ENCODE data around the gene ANAPC2. TPM values are rescaled to one million over a fixed set of nuclear protein-coding genes. Genes with fewer than 3 reads are reported as not detected.

ANAPC2 gene
- total RNA-seq, 1 experiment from 2014 or later, result 80.9 TPM

DNA sequence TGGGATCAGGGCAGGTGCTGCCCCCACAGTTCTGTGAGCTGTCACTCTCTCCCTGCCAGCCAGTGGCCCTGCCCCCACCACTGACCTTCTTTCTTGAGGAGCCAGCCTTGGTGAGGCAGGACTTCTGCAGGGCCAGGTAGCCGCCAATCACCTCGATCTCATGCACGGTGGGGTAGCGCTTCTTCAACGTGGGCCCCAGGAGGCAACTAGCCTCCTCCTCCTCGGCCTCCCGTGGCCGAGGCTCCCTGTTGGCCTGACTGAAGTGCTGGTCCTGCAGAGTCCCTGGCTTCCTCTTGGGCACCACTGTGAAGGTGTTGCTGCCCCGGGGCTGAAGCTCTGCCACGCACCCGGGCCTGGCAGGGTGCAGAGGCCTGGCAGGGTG, 10.5 kb upstream of the ANAPC2 start:
- ATAC-seq (no peak), DNase-seq (ENCODE audit: low spot score) (no peak)
- H3K4me3 Mint-ChIP-seq, result peak overlapping the region; percentile 84
- no peaks in the 10 kb centered on the region for H3K9me3 Mint-ChIP-seq
- ChIA-PET CTCF (interaction anchor here (0.7 to 2.5 kb wide), 9 partner anchors 10 to 152 kb away, joined by 3 to 14 read pairs (median 5); partner anchors contain the start of genes LRRC26, NPDC1, RNF224 and SSNA1), POLR2A (interaction anchor here (1.2 kb wide), 1 partner anchor 24 kb away, joined by 4 read pairs; the partner anchor contains the start of gene RNF208)
- H3K36me3 Mint-ChIP-seq, result no peaks in the 10 kb centered on the region
- no peak overlapping the region for H3K27ac Mint-ChIP-seq
- TF ChIP-seq CREM (CRISPR knock-in tag; IDR thresholded peaks at IDR 0.05) (no peak), KAT7 (CRISPR knock-in tag; IDR thresholded peaks at IDR 0.05; ENCODE audit: borderline replicate concordance) (no peak), NR3C1 (CRISPR knock-in tag; conservative IDR thresholded peaks at IDR 0.05; ENCODE audit: low read depth) (no peak), ELF4 (CRISPR knock-in tag; IDR thresholded peaks at IDR 0.05; ENCODE audit: low read depth) (no peak), SP1 (CRISPR knock-in tag; conservative IDR thresholded peaks at IDR 0.05) (no peak), GRHL2 (CRISPR knock-in tag; IDR thresholded peaks at IDR 0.05; ENCODE audit: insufficient replicate concordance, severe bottlenecking) (no peak), ZBTB21 (CRISPR knock-in tag; IDR thresholded peaks at IDR 0.05; ENCODE audit: borderline replicate concordance) (no peak), JAZF1 (CRISPR knock-in tag; IDR thresholded peaks at IDR 0.05) (no peak)
- TF ChIP-seq, protein P1, sequence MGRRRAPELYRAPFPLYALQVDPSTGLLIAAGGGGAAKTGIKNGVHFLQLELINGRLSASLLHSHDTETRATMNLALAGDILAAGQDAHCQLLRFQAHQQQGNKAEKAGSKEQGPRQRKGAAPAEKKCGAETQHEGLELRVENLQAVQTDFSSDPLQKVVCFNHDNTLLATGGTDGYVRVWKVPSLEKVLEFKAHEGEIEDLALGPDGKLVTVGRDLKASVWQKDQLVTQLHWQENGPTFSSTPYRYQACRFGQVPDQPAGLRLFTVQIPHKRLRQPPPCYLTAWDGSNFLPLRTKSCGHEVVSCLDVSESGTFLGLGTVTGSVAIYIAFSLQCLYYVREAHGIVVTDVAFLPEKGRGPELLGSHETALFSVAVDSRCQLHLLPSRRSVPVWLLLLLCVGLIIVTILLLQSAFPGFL (CRISPR knock-in tag; IDR thresholded peaks at IDR 0.05; ENCODE audit: borderline replicate concordance), result no peak
- TF ChIP-seq, protein P2, sequence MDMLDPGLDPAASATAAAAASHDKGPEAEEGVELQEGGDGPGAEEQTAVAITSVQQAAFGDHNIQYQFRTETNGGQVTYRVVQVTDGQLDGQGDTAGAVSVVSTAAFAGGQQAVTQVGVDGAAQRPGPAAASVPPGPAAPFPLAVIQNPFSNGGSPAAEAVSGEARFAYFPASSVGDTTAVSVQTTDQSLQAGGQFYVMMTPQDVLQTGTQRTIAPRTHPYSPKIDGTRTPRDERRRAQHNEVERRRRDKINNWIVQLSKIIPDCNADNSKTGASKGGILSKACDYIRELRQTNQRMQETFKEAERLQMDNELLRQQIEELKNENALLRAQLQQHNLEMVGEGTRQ (CRISPR knock-in tag; IDR thresholded peaks at IDR 0.05), result no peak
- TF ChIP-seq, protein P3, sequence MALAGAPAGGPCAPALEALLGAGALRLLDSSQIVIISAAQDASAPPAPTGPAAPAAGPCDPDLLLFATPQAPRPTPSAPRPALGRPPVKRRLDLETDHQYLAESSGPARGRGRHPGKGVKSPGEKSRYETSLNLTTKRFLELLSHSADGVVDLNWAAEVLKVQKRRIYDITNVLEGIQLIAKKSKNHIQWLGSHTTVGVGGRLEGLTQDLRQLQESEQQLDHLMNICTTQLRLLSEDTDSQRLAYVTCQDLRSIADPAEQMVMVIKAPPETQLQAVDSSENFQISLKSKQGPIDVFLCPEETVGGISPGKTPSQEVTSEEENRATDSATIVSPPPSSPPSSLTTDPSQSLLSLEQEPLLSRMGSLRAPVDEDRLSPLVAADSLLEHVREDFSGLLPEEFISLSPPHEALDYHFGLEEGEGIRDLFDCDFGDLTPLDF (CRISPR knock-in tag; IDR thresholded peaks at IDR 0.05), result no peak
- TF ChIP-seq, protein P4, sequence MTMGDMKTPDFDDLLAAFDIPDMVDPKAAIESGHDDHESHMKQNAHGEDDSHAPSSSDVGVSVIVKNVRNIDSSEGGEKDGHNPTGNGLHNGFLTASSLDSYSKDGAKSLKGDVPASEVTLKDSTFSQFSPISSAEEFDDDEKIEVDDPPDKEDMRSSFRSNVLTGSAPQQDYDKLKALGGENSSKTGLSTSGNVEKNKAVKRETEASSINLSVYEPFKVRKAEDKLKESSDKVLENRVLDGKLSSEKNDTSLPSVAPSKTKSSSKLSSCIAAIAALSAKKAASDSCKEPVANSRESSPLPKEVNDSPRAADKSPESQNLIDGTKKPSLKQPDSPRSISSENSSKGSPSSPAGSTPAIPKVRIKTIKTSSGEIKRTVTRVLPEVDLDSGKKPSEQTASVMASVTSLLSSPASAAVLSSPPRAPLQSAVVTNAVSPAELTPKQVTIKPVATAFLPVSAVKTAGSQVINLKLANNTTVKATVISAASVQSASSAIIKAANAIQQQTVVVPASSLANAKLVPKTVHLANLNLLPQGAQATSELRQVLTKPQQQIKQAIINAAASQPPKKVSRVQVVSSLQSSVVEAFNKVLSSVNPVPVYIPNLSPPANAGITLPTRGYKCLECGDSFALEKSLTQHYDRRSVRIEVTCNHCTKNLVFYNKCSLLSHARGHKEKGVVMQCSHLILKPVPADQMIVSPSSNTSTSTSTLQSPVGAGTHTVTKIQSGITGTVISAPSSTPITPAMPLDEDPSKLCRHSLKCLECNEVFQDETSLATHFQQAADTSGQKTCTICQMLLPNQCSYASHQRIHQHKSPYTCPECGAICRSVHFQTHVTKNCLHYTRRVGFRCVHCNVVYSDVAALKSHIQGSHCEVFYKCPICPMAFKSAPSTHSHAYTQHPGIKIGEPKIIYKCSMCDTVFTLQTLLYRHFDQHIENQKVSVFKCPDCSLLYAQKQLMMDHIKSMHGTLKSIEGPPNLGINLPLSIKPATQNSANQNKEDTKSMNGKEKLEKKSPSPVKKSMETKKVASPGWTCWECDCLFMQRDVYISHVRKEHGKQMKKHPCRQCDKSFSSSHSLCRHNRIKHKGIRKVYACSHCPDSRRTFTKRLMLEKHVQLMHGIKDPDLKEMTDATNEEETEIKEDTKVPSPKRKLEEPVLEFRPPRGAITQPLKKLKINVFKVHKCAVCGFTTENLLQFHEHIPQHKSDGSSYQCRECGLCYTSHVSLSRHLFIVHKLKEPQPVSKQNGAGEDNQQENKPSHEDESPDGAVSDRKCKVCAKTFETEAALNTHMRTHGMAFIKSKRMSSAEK (CRISPR knock-in tag; IDR thresholded peaks at IDR 0.05; ENCODE audit: borderline replicate concordance), result no peak
- H3K27me3 Mint-ChIP-seq (ENCODE audit: low read depth), result no peaks in the 10 kb centered on the region
- peaks cover 29% of the 10 kb centered on the region for H3K4me1 Mint-ChIP-seq

DNA sequence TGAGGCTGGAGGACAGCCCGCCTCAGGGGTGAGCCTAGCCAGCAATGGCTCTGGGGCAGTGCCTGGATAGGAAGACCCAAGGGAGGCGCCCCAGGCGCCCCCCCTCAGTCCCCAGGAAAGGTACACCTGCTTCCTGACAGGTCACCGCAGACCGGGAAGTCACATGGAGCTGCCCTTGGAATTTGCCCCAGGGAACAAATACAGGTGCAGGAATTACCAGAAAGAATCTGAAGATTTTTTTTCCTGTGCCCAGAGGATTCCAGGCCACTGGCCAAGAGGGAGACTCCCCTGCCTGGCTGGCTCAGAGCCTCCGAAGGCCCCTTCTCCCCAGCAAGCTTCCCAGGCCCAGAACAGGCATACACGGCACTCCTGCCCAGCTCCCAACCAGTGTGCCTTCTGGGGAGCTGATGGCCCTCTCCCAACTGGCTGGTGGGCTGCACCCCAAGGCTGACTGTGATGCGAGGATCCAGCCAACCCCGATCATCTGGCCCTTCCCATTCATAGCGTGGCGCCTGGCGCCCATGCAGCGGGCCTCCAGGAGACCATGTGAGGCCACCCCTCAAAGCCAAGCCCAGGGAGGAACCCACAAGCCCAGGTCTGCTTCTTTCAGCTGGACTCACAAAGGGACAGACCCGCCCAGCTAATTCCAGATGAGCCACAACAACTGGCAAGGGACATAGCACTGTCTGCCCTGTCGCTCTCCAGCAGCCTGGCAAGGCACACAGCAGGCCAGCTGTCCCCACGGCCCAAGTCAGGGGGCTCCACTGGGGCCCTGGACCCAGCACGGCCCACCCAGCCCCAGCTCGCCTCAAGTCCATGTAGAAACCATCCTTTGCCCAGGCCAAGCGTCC, 9.9 kb upstream of the ANAPC2 start:
- ChIA-PET POLR2A (interaction anchor here (0.6 kb wide), 1 partner anchor 120 kb away, joined by 4 read pairs; no protein-coding TSS in a partner anchor), CTCF (interaction anchor here (1.3 to 2.5 kb wide), 5 partner anchors 9 to 38 kb away, joined by 3 to 14 read pairs (median 10); partner anchors contain the start of genes LRRC26, RNF224 and SSNA1)
- ATAC-seq, result no peak
- TF ChIP-seq EMX1 (CRISPR knock-in tag; IDR thresholded peaks at IDR 0.05) (no peak), ZNF671 (CRISPR knock-in tag; IDR thresholded peaks at IDR 0.05) (no peak), SOX15 (CRISPR knock-in tag; IDR thresholded peaks at IDR 0.05) (no peak), OVOL2 (CRISPR knock-in tag; IDR thresholded peaks at IDR 0.05; ENCODE audit: borderline replicate concordance) (no peak), FOXJ3 (CRISPR knock-in tag; IDR thresholded peaks at IDR 0.05; ENCODE audit: borderline replicate concordance) (no peak)
- TF ChIP-seq, protein P5, sequence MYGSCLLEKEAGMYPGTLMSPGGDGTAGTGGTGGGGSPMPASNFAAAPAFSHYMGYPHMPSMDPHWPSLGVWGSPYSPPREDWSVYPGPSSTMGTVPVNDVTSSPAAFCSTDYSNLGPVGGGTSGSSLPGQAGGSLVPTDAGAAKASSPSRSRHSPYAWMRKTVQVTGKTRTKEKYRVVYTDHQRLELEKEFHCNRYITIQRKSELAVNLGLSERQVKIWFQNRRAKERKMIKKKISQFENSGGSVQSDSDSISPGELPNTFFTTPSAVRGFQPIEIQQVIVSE (CRISPR knock-in tag; IDR thresholded peaks at IDR 0.05; ENCODE audit: borderline replicate concordance), result no peak
- TF ChIP-seq, protein P6, sequence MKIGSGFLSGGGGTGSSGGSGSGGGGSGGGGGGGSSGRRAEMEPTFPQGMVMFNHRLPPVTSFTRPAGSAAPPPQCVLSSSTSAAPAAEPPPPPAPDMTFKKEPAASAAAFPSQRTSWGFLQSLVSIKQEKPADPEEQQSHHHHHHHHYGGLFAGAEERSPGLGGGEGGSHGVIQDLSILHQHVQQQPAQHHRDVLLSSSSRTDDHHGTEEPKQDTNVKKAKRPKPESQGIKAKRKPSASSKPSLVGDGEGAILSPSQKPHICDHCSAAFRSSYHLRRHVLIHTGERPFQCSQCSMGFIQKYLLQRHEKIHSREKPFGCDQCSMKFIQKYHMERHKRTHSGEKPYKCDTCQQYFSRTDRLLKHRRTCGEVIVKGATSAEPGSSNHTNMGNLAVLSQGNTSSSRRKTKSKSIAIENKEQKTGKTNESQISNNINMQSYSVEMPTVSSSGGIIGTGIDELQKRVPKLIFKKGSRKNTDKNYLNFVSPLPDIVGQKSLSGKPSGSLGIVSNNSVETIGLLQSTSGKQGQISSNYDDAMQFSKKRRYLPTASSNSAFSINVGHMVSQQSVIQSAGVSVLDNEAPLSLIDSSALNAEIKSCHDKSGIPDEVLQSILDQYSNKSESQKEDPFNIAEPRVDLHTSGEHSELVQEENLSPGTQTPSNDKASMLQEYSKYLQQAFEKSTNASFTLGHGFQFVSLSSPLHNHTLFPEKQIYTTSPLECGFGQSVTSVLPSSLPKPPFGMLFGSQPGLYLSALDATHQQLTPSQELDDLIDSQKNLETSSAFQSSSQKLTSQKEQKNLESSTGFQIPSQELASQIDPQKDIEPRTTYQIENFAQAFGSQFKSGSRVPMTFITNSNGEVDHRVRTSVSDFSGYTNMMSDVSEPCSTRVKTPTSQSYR (CRISPR knock-in tag; IDR thresholded peaks at IDR 0.05), result no peak
- TF ChIP-seq, protein P7, sequence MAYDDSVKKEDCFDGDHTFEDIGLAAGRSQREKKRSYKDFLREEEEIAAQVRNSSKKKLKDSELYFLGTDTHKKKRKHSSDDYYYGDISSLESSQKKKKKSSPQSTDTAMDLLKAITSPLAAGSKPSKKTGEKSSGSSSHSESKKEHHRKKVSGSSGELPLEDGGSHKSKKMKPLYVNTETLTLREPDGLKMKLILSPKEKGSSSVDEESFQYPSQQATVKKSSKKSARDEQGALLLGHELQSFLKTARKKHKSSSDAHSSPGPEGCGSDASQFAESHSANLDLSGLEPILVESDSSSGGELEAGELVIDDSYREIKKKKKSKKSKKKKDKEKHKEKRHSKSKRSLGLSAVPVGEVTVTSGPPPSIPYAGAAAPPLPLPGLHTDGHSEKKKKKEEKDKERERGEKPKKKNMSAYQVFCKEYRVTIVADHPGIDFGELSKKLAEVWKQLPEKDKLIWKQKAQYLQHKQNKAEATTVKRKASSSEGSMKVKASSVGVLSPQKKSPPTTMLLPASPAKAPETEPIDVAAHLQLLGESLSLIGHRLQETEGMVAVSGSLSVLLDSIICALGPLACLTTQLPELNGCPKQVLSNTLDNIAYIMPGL (CRISPR knock-in tag; IDR thresholded peaks at IDR 0.05), result no peak

More for the DNA sequence above, 9.9 kb upstream of the ANAPC2 start:
- Mint-ChIP-seq H3K36me3 (no peaks in the 10 kb centered on the region), H3K27ac (no peak overlapping the region), H3K4me3 (peak overlapping the region; percentile 84), H3K9me3 (no peaks in the 10 kb centered on the region), H3K4me1 (peaks cover 27% of the 10 kb centered on the region), H3K27me3 (ENCODE audit: low read depth) (no peaks in the 10 kb centered on the region)
- no peak for DNase-seq (ENCODE audit: low spot score)

Measured in WTC11 (cell line).